H1 (cell line): ENCODE results near the gene NKPD1. TPM values are rescaled to one million over a fixed set of nuclear protein-coding genes. Genes with fewer than 3 reads are reported as not detected.

Experiments used
- HDAC6 ChIP-seq: IDR thresholded peaks from one replicate; pipeline ENCODE4 v1.7.1; 2012; ENCODE audit warnings: low read depth, mild to moderate bottlenecking, inconsistent platforms, low read length, moderate library complexity
- POLR2A ChIP-seq, 2 experiments: IDR thresholded peaks; 1 replicate in 1 of 2; 2 replicates in 1 of 2; pipeline ENCODE4 v1.6.1; 2011; ENCODE audit warnings: low read depth in 2 of 2, low read length in 2 of 2, mild to moderate bottlenecking in 2 of 2; ENCODE audit errors: control extremely low read depth in 1 of 2
- POU5F1 ChIP-seq: IDR thresholded peaks from 2 replicates; pipeline ENCODE4 v1.6.1; 2011; ENCODE audit warnings: low read depth, mild to moderate bottlenecking, low read length, moderate library complexity
- SIN3A ChIP-seq, 2 experiments: IDR thresholded peaks in 1 of 2; conservative IDR thresholded peaks in 1 of 2; 2 replicates each; pipeline ENCODE4 v1.6.1; 2011 to 2012; ENCODE audit warnings: low read length in 2 of 2, improper control_type of control experiment in 1 of 2, low read depth in 1 of 2, mild to moderate bottlenecking in 1 of 2
- SUZ12 ChIP-seq: fragments of 200-600 bp; sonication (generic); IDR thresholded peaks from 2 replicates; pipeline ENCODE4 v1.6.1; 2012; ENCODE audit warnings: mild to moderate bottlenecking, inconsistent platforms, low read length, moderate library complexity, mixed read lengths
- polyA plus RNA-seq, 7 experiments: library from polyadenylated mRNA; depleted of rRNA in 3 of 7; stranded (reverse) in 5 of 7; unstranded in 2 of 7; fragments of >200 nt in 5 of 7; fragments of 200-250 nt in 2 of 7; gene quantifications; 1 replicate in 5 of 7; 2 replicates in 1 of 7; 4 replicates in 1 of 7; pipeline versions ENCODE4 v1.2.1 to v1.2.3, GENCODE V29; 2011 to 2013; ENCODE audit warnings: missing spikeins in 2 of 7, mixed read lengths in 2 of 7
- total RNA-seq: library from RNA; stranded (reverse); fragmentation: NEBNext Ultra II Directional; extraction: Animal tissue kit (Norgen Biotek cat#: 25700); gene quantifications from 2 replicates; pipeline ENCODE4 v1.2.1, GENCODE V29; 2021

NKPD1 gene
- total and polyA plus RNA-seq, 2 of the 8 experiments (the other 6 are each of a cell fraction or from before 2014, with no cell fraction given) = 0.30 to 0.39 TPM

DNA sequence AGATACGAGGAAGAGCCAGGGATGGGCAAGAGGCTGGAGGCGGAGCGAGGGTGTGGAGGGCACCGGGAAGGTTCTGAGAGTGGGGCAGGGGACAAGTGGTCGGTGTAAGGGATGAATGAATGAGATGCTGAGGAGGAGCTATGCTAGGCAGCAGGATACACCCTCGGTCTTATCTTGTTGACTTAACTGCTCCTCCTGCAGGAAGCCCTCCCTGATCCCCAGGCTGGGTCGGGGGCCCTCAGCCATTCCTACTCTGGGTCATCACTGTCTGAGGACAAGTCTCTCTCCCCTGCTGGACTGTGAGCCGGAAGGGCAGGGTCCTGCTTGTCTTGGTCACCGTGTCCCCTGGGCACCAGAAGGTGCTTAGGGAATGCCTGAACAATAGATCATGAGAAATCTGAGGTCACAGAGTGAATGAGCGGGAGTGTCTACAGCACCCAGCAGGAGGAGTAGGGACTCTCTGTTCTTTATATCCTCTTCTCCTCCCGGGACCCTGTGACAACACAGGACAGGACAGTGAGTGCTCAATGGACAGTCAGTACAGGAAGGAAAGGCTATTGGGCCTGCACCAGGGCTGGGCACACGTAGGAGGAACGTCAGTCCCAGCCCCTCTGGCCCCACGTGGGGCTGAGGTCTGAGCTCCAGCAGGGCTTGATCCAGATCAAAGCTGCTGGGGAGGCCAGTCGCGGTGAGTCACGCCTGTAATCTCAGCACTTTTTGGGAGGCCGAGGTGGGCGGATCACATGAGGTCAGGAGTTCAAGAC is 6.5 kb downstream of the NKPD1 start (continued):
- TF ChIP-seq POLR2A (IDR thresholded peaks at IDR 0.05; ENCODE audit: control extremely low read depth in 1 of 2, low read depth in 2 of 2, low read length in 2 of 2) (no peak), SUZ12 (no peak), HDAC6 (no peak), POU5F1 (no peak), SIN3A (conservative IDR thresholded peaks at IDR 0.05 in 1 of 2, IDR thresholded peaks at IDR 0.05 in 1 of 2; ENCODE audit: low read depth in 1 of 2, low read length in 2 of 2) (no peak)
- TF ChIP-seq, all 59 proteins: peak for 2
